Pons (tissue), 1 donor: ENCODE data around the gene GRID1.

ENCODE experiments used
- DNase-seq: peaks from one replicate; pipeline ENCODE4 v3.0.0-alpha.2; 2016; ENCODE audit warnings: low spot score

The GRID1 gene

DNA sequence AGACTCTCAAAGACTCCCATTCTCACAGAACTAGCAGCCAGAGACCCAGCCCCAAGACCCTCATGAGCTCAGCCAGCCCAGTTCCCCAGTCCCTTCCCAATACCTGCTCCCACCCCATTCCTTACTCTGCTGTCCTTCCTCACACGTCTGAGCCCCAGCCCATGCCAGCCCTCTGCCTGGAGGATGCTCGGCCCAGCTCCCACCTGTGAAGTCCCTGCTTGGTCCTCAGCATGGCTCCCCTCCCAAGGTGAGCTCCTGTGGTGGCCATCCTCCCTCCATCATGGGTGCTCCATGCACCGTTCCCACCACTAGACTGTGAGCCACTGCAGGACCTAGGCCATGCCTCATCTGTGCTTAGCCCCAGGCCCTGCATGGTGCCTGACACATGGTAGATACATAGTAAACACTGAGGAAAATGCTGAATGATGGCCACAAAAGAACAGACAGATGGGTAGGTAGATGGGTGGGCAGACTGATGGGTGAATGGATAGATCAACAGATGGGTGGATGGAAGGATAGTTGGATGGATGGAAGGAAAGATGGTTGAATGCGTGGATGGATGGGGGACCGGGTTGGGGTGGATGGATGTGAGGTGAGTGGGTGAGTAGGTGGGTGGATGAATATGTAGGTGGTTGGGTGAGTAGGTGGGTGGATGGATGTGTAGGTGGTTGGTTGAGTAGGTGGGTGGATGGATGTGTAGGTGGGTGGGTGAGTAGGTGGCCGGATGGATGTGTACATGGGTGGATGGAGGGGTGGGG is 138.9 kb downstream of the GRID1 start:
- DNase-seq: no peak

DNA sequence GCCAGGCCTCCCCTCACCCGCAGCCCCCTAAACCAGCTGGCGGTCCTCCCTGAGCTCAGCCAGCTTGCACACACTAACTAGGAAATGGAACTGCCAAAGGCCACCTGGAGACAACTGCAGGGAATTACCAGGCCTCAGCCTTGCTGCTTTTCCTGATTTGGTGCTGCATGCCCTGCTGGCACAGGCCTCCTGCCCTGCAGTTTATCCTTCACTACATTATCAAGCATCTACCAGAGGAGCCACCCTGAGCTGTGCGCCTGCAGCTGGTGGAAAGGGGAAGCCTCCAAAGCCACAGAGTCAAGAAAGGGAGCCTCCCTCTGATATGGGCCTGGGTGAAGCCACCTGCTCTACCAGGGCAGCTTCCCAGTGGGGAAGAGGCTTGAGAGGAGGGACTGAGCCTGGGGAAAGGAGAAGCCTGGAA is 139.8 kb downstream of the GRID1 start:
- no peak for DNase-seq

DNA sequence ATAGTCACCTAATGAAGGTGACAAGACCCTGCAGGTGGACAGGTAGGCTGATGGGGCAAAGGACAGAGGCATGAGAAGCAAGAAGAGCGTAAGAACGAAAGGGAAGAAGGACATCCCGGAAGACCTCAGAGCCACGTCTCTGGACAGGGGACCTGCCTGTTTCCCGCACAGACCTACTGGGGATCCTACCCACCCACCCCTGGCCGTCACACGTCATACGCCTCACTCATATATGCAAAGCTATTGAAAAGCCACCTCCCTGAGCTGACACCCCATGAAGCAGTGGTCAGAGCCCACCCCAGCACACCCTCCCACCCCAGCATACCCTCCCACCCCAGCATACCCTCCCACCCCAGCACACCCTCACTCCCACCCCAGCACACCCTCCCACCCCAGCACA is 140.6 kb downstream of the GRID1 start:
- no peak for DNase-seq

DNA sequence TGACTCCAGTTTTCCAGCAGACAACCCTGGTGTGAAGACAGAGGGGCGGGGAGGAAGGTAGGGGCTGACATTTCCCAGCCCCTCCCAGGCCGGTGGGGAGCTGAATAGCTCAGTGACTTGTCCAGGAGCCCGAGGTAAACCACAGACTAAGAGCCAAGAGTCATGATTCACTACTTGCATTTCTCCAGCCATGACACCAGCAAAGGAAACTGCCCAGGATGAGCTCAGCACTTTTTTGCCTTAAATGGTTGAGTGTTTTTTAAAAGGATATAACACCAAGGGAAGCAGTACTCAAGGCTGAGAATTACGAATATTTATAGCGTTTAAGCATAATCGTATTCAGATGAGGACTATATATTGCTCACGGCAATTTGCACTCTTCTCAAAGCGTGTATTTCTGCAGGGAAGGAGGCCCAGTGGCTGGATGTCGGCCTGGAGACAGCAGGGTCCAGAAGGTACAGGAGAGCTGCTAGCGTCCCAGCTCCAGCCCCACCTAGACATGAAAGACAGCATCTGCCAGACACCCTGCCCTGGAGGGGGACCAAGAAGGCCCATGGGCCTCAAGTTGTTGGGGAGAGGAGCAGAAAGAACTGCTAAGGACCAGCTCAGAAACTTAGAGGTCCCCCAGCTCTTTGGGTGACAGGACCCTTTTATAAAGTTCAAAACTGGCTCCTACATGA is 141.4 kb downstream of the GRID1 start:
- no peak for DNase-seq

DNA sequence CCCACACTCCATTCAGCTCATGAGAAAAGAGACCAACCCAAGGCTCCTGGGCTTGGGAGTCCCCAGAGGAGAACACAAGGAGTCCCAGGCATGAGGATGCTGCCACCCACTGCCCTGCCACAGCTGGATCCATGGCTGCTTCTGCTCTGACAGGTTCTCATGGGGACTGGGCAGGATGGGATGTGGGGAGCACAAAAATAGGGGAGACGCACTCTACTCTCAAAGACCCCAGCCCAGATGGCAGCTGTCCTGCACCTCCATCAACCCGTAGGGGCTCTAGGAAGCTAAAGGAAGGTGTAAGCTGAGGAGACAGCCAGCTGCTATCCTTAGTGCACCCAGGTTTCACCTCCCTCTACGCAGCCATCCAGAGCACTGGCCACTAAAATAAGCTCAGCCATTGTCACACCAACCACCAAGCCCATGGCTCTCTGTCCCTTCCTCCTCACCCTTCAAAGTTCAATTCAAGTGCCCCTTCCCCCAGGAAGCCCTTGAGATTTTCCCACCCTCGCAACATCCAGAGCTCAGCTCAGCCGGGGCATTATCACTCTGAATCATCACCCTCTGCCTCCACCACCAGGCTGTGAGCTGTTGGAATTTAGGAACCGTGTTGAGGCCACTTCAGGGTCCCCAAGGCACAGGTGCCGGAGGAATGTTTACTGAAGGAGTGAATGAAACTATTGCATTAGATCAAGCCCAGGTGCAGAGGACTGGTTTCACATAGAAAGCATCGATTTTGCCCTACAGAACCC is 142.1 kb downstream of the GRID1 start:
- DNase-seq: no peak

DNA sequence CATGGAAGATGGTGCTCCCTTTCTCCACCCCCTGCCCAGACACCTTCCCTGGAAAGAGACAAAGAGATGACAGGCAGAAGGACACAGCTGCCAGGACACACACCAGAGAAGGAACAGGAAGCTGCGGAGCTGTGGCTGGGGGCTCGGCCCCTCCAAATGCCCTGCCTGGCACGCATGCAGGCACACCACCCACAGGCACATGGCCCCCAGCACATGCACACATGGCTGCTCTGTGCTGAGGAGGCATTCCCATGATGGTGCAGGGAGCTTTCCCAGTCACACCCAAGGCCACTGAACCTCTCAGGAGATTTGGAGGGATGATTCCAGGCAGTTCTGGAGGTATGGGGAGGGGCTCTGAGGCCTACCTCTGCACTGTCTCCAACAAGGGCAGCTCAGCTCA is 143.3 kb downstream of the GRID1 start:
- no peak for DNase-seq

DNA sequence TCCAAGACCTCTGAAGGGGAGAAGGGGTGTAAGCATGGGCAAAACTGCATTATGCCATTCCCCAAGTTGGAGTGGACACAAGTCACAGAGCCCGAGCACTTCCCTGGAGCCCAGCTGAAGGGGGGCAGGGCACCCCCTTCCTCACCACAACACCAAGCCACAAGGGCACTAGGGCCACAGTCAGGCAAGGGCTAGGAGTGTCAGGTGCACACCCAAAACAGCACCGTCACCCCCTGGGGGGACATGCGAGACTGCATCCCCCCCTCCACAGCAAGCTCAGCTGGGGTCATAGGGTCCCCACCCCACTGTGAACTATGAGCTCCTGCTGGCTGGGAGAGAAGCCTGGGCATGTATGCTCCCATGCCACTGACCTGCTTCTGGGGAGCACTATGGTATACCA is 143.9 kb downstream of the GRID1 start:
- no peak for DNase-seq

DNA sequence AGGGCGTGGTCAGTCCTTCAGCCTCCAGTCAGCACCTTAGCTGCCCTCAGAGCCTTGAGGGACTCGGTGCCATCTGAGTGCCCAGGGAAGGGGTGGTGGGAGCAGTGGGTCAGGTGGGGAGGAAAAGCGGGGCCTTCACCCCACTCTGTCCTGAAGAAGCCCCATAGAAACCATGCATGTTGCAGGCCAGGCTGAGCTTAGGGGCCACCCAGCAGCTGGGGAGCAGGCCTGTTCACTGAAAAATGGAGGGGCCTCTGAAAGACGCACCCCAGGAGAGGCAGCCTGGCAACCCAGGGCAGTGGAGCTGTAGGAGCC is 144.3 kb downstream of the GRID1 start:
- no peak for DNase-seq

DNA sequence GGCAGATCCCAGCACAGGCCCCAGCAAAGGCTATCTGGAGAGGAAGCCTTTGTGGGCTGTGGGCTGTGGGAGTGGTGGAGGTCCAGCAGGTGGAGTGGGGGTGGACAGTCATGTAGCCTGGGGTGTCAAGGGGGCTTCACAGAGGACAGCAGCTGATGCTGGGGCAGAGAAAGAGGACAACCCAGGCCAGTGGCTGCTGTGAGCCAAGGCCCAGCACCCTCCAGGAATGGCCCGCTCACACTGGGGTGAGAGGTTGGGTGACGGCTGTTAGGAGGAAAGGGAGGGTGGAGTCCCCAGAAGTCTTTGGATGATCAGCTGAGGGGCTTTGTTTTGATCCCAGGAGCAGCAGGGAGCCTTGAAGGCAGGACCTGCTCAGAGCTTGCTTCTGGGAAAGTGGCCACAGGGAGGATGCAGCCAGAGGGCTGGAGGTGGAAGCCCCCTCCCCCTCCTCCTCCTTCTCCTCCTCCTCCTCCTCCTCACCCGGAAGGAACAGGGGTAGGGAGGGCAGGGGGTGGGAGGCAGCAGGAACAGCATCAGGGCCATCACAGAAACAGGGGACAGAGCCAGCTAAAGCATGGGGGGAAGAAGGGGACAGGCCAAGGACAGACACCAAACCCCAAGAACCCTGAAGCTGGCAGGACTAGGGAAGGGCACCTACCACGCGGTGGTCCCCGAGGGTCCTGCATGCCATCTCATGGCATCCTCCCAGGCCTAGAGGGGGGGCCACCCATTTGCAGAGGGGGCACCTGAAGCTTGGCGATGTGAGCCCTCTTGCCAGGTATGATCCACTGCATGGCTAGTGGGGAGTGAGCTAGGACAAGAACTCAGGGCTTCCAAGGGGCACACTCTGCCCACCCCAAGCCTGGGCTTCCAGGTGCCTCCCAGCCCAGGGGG is 144.9 kb downstream of the GRID1 start:
- no peak for DNase-seq

DNA sequence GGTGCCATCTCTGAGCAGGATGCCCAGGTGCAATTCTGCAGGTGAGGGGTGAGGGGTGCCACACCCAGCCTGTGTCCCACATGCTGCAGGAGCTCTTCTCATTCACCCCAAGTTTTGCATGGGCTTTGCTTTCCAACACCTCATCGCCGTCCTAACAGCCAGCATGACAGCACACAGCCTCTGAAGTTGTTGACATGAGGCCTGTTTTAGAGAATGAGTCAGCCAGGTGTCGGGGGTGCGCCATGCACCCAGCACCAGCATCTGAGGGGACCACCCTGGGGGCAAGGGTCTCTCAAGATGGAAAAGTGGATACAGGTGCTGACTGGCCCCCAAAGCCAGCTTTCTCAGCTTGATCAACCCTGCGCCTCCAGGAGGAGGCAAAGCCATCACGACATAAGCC is 146.0 kb downstream of the GRID1 start:
- no peak for DNase-seq

DNA sequence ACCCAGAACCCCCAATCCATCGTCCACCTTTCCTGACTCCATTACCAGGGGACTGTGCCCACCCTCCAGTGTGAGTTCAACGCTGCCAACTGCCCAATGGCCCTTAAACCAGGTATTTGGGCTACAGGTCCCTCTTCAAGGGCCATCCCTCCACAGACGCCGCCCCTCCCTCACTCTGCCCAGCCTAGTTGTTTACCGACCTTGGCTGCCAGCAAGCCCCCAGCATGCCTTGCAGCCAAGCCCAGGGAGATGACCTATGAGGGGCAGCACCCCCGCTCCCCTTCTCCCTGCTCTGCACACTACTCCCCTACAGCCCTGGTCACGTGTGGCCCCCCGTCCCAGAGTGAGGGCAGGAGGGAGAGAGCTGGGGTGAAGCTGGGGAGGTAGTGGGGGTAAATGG is 147.3 kb downstream of the GRID1 start:
- no peak for DNase-seq

DNA sequence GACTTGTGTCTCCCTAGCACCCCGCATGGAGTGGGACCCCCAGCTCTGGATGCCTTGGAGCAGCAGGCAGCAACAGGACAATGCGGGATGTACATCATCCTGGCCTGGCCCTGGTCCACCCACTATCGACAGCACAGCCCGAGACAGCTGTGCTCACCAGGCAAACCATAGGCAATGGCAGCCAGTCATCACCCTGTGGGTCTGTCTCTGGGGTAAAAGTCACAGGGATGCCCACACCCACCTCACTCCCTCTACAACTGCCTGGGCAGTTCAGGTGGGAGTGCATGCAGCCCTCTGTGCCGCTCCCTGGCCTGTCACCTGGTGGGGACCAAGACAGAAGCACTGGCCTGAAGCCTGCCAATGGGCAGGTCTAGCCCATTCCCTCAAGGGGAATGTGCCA is 147.8 kb downstream of the GRID1 start:
- no peak for DNase-seq

DNA sequence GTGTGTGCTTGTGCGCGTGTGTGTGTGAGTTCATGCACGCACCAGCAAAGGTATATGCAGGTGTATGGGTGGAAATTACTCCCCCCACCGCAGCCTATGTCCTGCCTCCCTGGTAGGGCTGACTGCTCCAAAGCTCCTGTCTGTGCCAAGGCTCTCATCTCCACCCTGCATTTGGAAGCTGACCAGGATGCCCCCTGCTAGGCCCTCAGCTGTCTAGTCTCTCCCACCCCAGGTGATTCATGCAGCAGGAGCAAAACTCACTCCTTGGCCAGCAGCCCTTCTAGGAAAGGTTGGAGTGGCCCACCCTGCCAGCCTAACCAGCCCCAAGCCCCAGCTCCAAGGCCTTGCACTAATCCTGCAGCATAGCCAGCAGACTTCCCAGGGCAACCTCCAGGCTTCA is 148.4 kb downstream of the GRID1 start:
- DNase-seq: no peak

DNA sequence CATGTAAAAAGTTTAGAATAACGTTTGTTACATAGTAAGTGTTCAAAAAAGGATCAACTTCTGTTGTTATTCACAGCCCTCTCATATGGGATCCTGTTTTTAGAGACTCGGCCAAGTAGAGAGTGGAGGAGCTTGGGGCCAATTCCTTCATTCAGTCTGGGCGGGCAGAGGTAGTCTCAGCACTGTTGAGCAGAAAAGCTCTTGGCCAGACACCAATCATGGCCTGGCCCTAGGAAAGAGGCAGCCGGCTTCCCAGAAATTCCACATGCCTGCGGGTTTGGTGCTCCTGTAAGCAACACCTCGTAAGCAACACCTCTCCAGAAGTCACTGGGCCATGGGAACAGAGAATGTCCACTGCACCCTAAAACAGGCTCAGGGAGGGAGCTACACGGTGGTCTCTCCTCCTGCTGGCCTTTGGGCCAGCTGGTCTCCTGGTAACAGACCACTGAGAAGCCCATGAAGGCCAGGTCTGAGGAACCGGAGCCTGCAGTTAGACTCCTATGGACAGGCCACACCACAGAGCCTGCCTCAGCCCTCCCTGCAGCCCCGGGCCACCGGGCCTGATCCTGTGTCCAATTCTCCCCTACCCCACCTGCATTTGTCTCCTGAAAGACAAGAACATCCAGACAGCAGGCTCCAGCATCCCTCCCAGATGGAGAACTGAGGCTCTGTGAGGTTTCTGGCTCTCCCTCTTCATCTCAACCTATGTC is 149.1 kb downstream of the GRID1 start:
- DNase-seq: no peak

DNA sequence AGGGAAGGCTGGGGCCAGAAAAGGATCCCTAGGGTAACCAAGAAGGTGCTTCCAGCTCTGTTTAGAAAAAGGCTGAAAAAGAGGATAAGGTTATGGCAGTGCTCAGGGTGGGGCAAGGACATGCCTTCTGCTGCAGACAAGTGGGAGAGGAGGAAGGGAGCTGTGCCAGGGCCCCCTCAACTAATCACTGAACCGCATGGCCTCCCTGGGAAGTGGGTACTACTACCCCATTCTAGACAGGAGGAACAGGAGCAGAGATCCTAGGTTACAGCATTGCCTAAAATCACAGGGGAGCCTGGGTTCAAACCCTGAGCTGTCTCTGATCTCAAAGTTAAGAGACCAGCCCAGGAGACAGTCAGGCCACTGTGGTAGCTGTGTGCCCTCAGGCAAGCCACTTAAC is 149.7 kb downstream of the GRID1 start:
- DNase-seq: no peak

DNA sequence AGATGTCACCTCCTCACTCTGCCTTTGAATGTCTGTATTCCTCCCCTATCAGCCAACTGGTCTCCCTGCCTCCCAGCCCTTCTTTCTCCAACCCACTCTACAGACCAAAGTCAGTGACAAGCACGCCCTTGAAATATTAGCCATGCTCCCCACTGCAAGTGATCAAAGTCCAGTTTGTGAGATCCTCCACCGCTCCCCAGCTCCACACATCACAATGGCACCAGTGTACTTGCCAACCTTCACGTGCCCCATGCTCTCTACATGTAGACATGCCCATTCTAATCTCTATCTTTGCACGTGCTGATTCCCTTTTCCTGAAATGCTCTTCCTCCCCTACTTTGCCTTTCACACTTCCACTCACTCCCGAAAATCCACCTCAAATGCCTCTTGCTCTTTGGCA is 150.9 kb downstream of the GRID1 start:
- DNase-seq: no peak

DNA sequence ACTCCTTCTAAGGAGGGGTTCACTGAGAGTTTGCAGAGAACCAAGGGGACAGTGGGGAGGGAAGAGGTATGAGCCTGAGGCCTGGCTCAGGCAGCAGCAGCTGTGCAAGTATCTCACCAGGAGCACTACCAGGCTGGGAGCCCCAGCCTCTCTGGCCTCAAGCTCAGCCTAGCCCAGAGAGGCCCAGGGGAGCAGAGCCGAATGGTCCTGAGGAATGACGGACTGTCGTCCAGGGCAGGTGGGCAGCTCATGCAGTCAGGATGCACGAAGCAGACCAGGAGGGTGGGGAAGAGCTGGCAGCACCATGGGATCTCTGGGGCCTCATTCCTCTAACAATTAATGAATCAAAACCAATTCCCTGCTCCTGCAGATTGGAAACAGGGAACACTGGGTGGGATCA is 151.5 kb downstream of the GRID1 start:
- DNase-seq: no peak

DNA sequence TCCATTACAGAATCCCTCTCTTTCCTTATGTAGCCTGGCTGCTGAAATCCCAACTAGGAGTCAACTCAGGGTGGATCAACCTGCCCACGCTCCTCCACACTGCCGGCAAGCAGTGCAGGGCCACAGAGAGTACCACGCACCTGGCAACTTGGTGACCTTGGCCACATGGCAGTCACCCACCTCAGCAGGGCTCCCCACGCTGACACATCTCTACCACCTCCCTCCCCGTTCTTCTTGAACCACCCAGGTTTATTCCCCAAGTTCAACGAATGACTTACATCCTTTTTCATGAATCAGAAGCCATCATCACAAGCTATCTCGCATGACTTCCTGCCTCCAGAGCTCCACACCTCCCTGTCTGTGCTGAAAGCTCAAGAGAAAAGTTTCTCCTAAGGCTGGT is 153.4 kb downstream of the GRID1 start:
- DNase-seq: no peak

DNA sequence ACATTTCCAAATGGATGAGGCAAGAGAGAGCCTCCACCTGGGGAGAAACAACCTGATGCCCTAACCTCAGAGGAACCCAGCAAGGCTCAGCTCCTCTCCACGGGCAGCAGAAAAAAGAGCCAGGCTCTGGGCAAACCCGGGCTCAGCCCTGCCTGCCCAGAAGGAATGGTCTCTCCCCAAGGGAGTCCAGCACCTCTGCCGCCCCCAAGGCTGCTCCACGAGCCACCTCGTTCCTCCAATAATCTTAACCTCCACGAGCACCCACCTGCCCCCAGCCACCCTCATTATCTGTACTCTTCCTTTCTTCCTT is 154.2 kb downstream of the GRID1 start:
- no peak for DNase-seq

DNA sequence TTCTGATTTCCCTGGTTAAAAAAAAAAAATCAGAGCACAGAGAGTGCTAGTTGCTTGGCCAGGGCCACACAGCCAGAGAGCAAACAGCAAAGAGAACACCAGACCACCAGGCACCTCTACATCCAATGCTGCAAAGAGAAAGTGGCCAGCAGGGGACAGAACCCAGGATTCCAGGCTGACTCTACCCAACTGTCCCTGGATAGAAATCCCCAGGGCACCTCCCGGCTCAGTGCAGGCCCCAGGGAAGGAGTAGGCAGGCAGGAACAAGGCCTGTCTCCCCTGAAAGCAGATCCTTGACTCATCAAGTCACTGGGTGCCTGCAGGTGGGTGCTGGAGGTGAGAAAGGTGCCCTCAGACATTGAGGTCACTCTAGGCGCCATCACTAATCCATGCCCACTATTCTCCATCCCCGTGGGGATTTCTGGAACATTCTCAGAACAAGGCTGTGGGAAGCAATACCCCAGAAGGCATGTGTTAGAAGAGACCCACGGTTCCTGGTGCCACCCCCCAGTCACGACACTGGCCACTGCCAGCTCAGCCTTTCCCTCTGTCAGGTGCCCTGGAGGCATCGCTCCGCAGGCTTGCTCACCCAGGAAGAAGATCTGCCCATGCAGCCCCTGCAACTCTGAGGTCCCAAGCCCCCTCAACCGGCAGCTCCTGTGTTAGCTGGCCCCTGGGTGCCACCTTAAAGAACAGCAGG is 154.8 kb downstream of the GRID1 start:
- DNase-seq: no peak

DNA sequence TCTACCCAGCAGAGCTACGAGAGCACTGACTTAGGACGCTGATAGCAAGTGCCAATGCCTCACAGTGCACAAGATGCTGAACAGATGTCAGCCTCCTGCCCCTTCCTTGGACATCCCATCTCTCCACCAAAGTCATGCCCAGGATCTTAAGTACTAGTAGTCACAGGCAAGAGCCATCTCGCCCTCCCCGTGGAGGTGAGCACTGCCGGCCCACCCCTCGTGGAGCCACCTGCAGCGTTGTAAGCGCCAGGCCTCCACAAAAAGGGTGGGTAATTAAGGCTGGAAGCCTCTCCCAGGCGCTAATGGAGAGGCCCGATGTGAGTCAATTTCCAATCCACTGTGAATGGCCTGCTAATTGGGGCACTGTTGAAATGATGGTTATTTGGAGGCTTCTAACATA is 156.2 kb downstream of the GRID1 start:
- DNase-seq: no peak
